Endothelial cell of umbilical vein (primary cell): Measurements from ENCODE around the gene MED12L. TPM values are rescaled to one million over a fixed set of nuclear protein-coding genes. Genes with fewer than 3 reads are reported as not detected.

Experiments
- BruUV-seq: library from RNA; stranded (reverse); fragments of 400-500 nt; replicated peaks from 2 replicates; lab custom pipeline; 2021; lab: Mats Ljungman, UMichigan
- CTCF ChIA-PET: fragments of 300-600, 350-600 bp; sonication (Branson Sonifier 250); formaldehyde crosslinking; loops from one replicate; lab custom pipeline; 2021; ENCODE audit warnings: antibody characterized with exemption, inconsistent platforms; lab: Charles Lee
- POLR2A ChIA-PET: fragments of 300-600, 350-600 bp; sonication (Branson Sonifier 250); formaldehyde crosslinking; loops from one replicate; lab custom pipeline; 2021; ENCODE audit warnings: antibody characterized with exemption, inconsistent platforms; lab: Charles Lee
- DNase-seq: peaks from one replicate; pipeline ENCODE4 v3.0.0-alpha.2; 2011; ENCODE audit warnings: low read depth, low spot score
- FAIRE-seq: peaks from 2 replicates; lab custom pipeline; 2011; peaks lifted over from hg19 to GRCh38; lab: Jason Lieb, UNC
- H2AFZ ChIP-seq: 2 replicates; pipeline ENCODE4 v1.6.0; 2012; ENCODE audit warnings: low read depth, low read length, control low read depth, inconsistent platforms
- H3K27ac ChIP-seq: 2 replicates; pipeline ENCODE4 v1.5.1; 2011; ENCODE audit warnings: low read depth, mild to moderate bottlenecking, control low read depth, low read length, moderate library complexity; ENCODE audit not compliant: insufficient read depth
- H3K27me3 ChIP-seq, 2 experiments: 2 replicates each; pipeline versions ENCODE4 v1.6.0 to v1.6.1; 2011; ENCODE audit warnings: low read length in 2 of 2, mixed read lengths in 1 of 2; ENCODE audit not compliant: control insufficient read depth in 2 of 2, insufficient read depth in 2 of 2
- H3K36me3 ChIP-seq, 2 experiments: 2 replicates in 1 of 2; 3 replicates in 1 of 2; pipeline ENCODE4 v1.5.1; 2011; ENCODE audit warnings: low read length in 2 of 2, mild to moderate bottlenecking in 1 of 2, moderate library complexity in 1 of 2; ENCODE audit not compliant: control insufficient read depth in 2 of 2, insufficient read depth in 2 of 2; ENCODE audit errors: extremely low read depth in 1 of 2
- H3K4me1 ChIP-seq: 3 replicates; pipeline ENCODE4 v1.5.1; 2011; ENCODE audit warnings: mild to moderate bottlenecking, low read length; ENCODE audit not compliant: control insufficient read depth, insufficient read depth; ENCODE audit errors: extremely low read depth
- H3K4me2 ChIP-seq: 2 replicates; pipeline ENCODE4 v1.6.1; 2011; ENCODE audit warnings: low read length, control low read depth, mixed read lengths; ENCODE audit not compliant: insufficient read depth
- H3K4me3 ChIP-seq, 3 experiments: fragments of 200-600 bp in 1 of 3; sonication (generic), shearing (Covaris generic) in 1 of 3; replicated peaks in 1 of 3; 2 replicates each; pipeline ENCODE4 v1.5.1; 2011 to 2016; ENCODE audit warnings: control low read depth in 3 of 3, low read length in 3 of 3, mild to moderate bottlenecking in 2 of 3, inconsistent platforms in 1 of 3, low read depth in 1 of 3, moderate library complexity in 1 of 3; ENCODE audit not compliant: insufficient read depth in 1 of 3
- H3K79me2 ChIP-seq: 2 replicates; pipeline ENCODE4 v1.6.0; 2012; ENCODE audit warnings: low read length, inconsistent platforms; ENCODE audit not compliant: control insufficient read depth, insufficient read depth
- H3K9ac ChIP-seq: replicated peaks from 2 replicates; pipeline ENCODE3; 2011; ENCODE audit warnings: low read length, control low read depth; ENCODE audit not compliant: insufficient read depth; ENCODE audit errors: extremely low read depth
- H3K9me1 ChIP-seq: replicated peaks from 3 replicates; pipeline ENCODE4 v1.6.0; 2011; ENCODE audit warnings: mild to moderate bottlenecking, low read length; ENCODE audit not compliant: control insufficient read depth, insufficient read depth; ENCODE audit errors: extremely low read depth
- H3K9me3 ChIP-seq: replicated peaks from 2 replicates; pipeline ENCODE4 v1.5.1; 2012; ENCODE audit warnings: low read length, inconsistent platforms; ENCODE audit not compliant: control insufficient read depth, insufficient read depth
- H4K20me1 ChIP-seq: replicated peaks from 2 replicates; pipeline ENCODE3; 2011; ENCODE audit warnings: mild to moderate bottlenecking, low read length; ENCODE audit not compliant: control insufficient read depth, insufficient read depth; ENCODE audit errors: extremely low read depth
- CTCF ChIP-seq, 2 donors: IDR thresholded peaks; 1 replicate in 1 of 2; 2 replicates in 1 of 2; pipeline ENCODE4 v1.5.1; 2011; ENCODE audit warnings: low read length in 2 of 2, mild to moderate bottlenecking in 2 of 2, moderate library complexity in 2 of 2, control low read depth in 1 of 2, inconsistent platforms in 1 of 2, low read depth in 1 of 2; ENCODE audit not compliant: insufficient read depth in 1 of 2; ENCODE audit errors: extremely low read depth in 1 of 2
- EZH2 ChIP-seq: IDR thresholded peaks from 2 replicates; pipeline ENCODE4 v1.6.1; 2012; ENCODE audit warnings: borderline replicate concordance, low read depth, mild to moderate bottlenecking, moderate library complexity, low read length, inconsistent platforms; ENCODE audit not compliant: severe bottlenecking
- FOS ChIP-seq: IDR thresholded peaks from 2 replicates; pipeline ENCODE4 v1.6.1; 2011; ENCODE audit warnings: mild to moderate bottlenecking, low read length, moderate library complexity, borderline replicate concordance; ENCODE audit not compliant: insufficient read depth
- GATA2 ChIP-seq: IDR thresholded peaks from 2 replicates; pipeline ENCODE4 v1.7.0; 2011; ENCODE audit warnings: low read depth, mild to moderate bottlenecking, moderate library complexity, mixed read lengths, low read length; ENCODE audit not compliant: insufficient read length, insufficient read depth
- JUN ChIP-seq: IDR thresholded peaks from 2 replicates; pipeline ENCODE4 v1.6.1; 2011; ENCODE audit warnings: borderline replicate concordance, low read depth; ENCODE audit not compliant: insufficient read length, insufficient read depth
- MAX ChIP-seq: IDR thresholded peaks from 2 replicates; pipeline ENCODE4 v1.6.1; 2011; ENCODE audit not compliant: insufficient read depth, insufficient read length
- MYC ChIP-seq: IDR thresholded peaks from one replicate; pipeline ENCODE4 v1.6.1; 2011; ENCODE audit warnings: mild to moderate bottlenecking, low read depth, low read length
- POLR2A ChIP-seq: IDR thresholded peaks from 2 replicates; pipeline ENCODE4 v1.6.1; 2012; ENCODE audit warnings: low read depth, mild to moderate bottlenecking, control low read depth, low read length
- POLR2AphosphoS5 ChIP-seq: IDR thresholded peaks from 2 replicates; pipeline ENCODE4 v1.6.1; 2012; ENCODE audit warnings: low read depth, mild to moderate bottlenecking, control low read depth, low read length, moderate library complexity; ENCODE audit not compliant: insufficient read depth
- dilution Hi-C: fragments of 300-500 bp; cut with MboI; formaldehyde crosslinking; loops from one replicate; pipeline ENCODE4 v1.15.0; 2019; ENCODE audit warnings: low sequenced_read_pairs; ENCODE audit not compliant: extremely low pct_ligation_motif_present
- intact Hi-C: fragments of 100-400 bp; cut with micrococcal nuclease; formaldehyde crosslinking; loops from one replicate; pipeline ENCODE4 v1.10.0; 2022
- polyA plus RNA-seq, 4 experiments: library from polyadenylated mRNA; depleted of rRNA in 3 of 4; stranded (reverse) in 3 of 4; unstranded in 1 of 4; fragments of >200 nt; gene quantifications; 2 replicates each; pipeline versions ENCODE4 v1.2.1 to v1.2.3, GENCODE V29; 2011 to 2012; ENCODE audit warnings: missing spikeins in 1 of 4
- total RNA-seq: library from RNA; stranded (reverse); gene quantifications from 2 replicates; pipeline ENCODE4 v1.2.3, GENCODE V29; 2021

The MED12L gene
- total and polyA plus RNA-seq, 2 donors (not counting 3 experiments of a cell fraction or from before 2014, with no cell fraction given): 0.03 to 0.27 TPM

DNA sequence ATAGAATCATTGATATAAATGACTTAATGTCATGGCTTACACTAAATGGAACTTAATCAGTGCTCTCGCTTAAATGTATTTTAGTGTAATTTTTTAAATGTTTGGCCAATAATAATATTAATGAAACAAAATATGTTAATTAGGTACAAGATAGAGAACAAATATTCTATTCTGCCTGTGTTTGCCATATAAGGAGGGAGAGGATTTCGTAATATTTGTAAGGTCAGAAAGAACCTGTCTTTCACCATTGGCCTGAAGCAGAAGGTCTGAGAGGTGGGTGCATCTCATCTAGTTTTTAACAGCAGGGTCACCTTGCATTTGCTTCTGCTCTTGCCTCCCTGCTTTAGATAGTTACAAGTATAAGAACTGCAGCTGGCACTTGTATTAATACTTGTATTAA is 228.7 kb downstream of the MED12L start:
- POLR2A ChIA-PET: no interaction called here
- dilution Hi-C loops: no loop called here
- TF ChIP-seq GATA2 (no peak), JUN (no peak), EZH2 (no peak), MYC (no peak), POLR2A (no peak), MAX (no peak), FOS (no peak), CTCF (IDR thresholded peaks at IDR 0.05; ENCODE audit: extremely low read depth in 1 of 2, insufficient read depth in 1 of 2, low read depth in 1 of 2, low read length in 2 of 2) (no peak), POLR2AphosphoS5 (no peak)

More for the DNA sequence above, 228.7 kb downstream of the MED12L start:
- no peak for DNase-seq
- intact Hi-C loops: no loop called here
- no peaks in the 10 kb centered on the region for H3K4me1 ChIP-seq
- H3K27ac ChIP-seq: no peak overlapping the region
- H3K9me1 ChIP-seq: no peaks in the 10 kb centered on the region
- no peaks in the 10 kb centered on the region for H4K20me1 ChIP-seq
- CTCF ChIA-PET: interaction anchor here (1.6 kb wide), 1 partner anchor 13 kb away, joined by 4 read pairs; no protein-coding TSS in a partner anchor
- H3K27me3 ChIP-seq: no peaks in the 10 kb centered on the region
- no peak overlapping the region for H3K4me2 ChIP-seq
- H3K79me2 ChIP-seq: no peaks in the 10 kb centered on the region
- H3K9me3 ChIP-seq: no peaks in the 10 kb centered on the region
- no peak overlapping the region for H3K4me3 ChIP-seq
- no peak overlapping the region for H2AFZ ChIP-seq
- no TSS peak for BruUV-seq
- H3K36me3 ChIP-seq: no peaks in the 10 kb centered on the region
- FAIRE-seq: no peak
- no peak overlapping the region for H3K9ac ChIP-seq
